ENCODE results near the gene RASSF3.

GRCh38 chr12:64685605-64686004, 75.3 kb downstream of the RASSF3 start:
- TF ChIP-seq CTCF (IDR thresholded peaks at IDR 0.05) (no peak), POLR2AphosphoS5 (IDR thresholded peaks at IDR 0.05) (no peak), POLR2A (IDR thresholded peaks at IDR 0.05) (no peak)

Measured in breast epithelium (tissue), 3 donors.